Measurements from ENCODE around the gene FHIT.

Gene FHIT

DNA sequence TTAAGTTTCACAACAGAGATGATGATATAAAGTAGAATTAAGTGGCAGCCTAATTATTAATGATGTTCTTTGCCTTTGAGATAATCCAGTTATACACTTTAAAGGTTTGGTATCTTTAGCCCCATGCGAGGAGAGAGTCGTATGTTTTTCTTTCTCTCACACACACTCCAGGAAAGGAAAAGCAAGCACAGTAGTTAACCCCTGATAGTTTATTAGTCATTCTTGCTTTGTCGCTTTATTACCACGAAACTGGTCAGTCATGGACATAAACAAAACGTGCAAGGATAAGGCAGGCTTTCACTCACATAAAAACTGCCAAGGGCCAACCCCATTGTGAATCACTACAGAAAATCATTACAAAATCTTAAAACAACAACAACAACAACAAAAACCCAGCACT, 866.9 kb downstream of the FHIT start:
- DNase-seq = no peak

DNA sequence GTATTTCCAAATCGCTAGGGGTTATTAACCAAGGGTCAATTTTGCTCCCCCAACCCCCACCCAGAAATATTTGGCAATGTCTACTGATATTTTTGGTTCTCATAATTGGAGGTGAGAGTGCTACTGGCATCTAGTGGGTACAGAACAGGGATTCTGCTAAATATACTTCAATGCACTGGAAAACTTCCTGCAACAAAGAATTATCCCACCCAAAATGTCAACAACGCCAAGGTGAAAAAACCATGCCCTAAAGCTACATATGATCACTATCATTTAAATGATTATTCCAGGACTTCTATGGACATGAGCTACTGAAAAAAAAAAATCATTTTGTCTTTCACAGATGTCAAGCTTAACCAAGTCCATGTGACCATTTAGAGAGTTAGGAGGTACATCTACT, 867.9 kb downstream of the FHIT start:
- DNase-seq = no peak

DNA sequence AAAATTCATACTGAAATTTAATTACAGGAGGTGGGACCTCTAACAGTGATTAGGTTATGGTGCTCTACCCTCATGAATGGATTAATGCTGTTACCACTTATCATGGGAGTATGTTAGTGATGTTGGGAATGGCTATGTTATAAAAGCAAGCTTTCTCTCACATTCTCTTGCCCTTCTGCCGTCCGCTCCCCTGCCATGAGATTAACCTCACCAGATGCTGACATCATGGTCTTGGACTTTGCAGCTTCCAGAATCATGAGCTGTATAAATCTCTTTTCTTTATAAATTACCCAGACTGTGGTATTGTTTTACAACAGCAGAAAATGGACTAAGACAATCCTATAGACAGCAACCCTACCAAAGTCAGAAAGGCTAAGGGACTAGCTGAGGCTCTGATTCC, 884.8 kb downstream of the FHIT start:
- no peak for DNase-seq

DNA sequence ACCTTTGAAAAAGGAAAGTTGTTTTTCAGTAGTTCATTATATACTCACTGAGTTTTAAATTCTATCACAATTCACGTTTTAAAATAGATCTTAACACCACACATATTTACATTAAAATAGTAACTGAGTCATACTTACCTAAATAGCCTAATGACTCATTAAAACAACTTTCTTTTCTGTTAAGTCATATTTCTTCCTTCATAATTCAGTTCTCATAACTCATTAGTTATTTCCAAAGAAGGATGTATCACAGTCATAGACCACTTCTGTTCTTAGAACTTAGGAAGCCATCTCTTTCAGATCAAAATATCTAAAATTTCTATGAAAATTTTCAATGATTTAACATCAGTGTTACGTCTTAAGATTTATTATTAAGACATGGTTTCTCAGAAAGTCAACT, 885.9 kb downstream of the FHIT start:
- no peak for DNase-seq

DNA sequence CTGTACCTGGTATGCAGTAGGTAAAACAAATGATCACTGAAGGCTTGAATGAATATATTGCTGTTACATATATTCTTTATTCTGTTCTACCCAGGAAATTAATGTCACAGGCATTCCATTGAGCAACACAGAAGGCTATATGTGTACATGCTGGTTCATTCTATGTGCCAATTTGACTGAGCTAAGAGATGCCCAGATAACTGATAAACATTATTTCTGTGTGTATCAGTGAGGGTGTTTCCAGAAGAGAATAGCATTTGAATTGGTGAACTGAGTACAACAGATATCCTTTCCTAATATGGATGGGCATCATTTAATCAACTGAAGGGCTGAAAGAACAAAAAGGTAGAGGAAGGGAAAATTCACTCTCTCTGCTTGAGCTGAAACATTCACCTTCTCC, 886.8 kb downstream of the FHIT start:
- DNase-seq = no peak

DNA sequence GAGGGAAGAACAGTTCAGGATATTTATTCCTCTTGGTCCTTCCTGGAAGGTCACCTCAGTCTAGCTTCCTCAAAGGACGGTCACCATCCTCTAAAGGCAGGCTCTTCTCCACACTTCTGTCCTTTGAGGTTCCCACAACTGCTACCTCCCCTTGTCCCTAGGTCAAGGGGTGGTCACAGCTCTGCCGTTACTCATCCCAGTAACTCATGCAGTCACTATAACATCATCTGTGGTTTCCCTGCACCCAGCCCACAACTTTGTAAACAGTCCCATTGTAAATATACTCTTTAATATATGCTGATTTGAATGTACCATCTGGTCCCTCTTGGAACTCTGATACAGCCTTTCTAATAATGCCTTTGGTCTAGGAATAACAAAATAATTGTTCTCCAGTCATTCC, 887.4 kb downstream of the FHIT start:
- DNase-seq = no peak

DNA sequence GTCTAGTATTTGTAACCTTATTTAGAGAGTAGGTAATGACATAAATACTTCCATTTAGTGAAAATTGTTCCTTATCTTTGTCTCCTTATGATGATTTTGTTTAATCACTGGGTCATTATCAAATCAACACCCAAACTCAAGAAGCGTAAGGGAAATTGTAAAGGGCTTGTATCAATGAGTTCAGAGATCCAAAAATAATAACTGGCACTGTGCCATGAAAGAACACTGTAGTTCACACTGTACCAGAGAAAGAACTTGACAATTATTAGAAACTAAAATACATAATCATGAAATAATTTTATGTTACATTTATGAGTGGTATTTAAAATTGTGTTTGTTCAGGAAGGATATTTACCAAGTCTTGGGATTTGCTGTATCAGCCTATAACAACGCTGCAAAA, 895.4 kb downstream of the FHIT start:
- no peak for DNase-seq

DNA sequence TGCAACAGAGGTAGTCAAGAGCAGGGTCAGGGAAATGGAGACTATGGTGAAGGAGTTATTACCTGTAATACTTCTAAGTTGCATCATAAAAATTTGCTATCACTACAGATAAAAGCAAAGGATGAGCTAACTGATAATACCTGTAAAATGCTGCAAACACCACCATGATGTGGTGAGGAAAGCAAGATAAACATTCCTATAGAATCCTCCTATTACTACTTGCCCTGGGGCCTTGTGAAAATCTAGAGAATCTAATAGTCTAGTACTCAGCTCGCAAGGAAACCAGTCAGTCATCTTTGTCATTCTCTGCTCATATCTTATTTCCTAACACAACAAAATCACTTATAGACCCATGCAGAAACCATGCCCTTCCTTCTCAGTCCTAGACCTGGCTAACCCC, 899.8 kb downstream of the FHIT start:
- DNase-seq = no peak

DNA sequence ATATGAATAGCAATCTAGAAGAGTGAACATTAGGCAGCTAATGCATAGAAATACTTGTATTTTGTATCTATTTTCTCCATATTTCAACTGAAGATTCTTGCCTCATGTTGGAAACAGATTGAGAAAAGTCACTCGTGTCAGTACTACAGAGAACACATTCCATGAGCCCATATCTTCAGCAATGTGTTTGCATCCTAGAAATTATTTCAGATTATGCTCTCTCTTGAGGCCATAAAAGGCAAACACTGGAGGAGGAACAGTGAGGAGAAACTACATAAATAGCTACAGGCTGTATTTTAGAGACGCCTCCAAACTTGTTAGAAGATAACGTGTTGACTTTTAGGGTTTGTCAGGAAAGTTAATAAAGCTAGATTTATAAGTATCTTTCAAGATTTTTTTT, 906.9 kb downstream of the FHIT start:
- DNase-seq = no peak

DNA sequence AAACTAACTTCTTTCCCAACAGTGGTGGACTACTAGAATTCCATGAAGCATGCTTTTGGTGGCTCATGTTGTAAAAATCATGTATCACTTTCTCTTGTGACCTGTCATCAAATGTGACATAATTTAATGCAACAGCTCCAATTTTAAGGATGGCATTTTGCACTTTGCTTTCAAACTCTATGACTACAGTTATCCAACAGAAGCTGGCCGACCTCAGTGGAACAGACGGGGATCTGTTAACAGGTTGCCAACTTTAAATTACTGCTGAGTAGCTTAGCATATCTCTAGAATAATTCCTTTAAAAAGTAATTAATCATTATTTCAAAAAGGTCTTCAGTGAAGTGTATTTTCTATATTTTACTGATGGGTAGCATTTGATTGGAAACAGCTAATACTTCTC, 907.4 kb downstream of the FHIT start:
- no peak for DNase-seq

DNA sequence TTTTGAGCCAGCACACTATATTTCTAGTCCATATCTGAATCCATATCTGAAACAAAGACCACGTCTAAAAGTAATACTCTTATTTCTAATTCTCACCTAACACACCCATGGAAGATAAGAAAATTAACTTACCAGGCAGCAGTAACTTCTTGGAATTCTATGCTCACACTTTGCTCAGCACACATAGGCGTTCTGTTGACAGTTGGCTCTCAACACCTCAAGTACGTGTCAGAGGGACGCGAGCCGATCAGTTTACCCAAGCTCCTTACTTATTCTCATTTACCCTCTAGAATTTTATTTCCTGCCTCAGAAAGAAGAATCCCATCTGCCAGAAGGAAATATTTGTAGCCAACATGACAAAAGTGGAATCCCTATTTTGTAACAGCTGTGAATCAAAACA, 911.9 kb downstream of the FHIT start:
- DNase-seq = no peak

DNA sequence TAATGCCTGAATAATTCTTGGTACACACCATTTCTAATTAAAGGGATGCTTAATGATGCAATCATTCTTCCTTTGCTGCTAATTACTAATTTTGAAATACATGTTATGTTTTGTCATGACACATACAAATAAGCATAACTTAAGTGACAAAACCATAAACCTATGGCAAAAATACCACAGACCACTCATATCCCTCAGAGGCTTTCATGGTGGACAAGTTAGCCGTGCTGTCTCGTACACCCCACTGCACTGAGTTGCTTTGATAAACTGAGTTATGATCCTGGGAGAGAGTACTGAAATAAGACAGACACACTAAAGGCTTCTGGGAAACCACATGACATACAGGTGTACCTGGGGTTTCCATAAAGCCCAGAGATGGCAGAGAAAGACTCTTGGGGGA, 913.8 kb downstream of the FHIT start:
- no peak for DNase-seq

DNA sequence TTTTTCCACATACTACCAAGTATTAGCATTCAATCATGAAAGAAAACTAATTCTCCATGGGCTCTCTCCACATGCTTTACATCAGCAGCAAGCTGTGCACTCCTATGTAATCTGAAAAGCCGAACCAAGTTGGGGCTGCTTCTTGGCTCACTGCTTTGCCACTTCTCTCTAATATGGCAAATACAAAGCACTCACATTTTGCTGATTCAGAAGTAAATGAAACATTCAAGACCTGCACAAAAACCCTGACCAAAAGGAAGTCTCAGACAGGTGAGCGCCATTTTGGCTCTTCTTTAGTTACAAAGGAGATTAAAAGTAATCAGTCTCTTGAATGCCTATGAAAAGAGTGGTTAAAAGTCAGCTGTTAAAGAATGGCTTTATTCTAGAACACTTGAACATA, 915.2 kb downstream of the FHIT start:
- DNase-seq = no peak

DNA sequence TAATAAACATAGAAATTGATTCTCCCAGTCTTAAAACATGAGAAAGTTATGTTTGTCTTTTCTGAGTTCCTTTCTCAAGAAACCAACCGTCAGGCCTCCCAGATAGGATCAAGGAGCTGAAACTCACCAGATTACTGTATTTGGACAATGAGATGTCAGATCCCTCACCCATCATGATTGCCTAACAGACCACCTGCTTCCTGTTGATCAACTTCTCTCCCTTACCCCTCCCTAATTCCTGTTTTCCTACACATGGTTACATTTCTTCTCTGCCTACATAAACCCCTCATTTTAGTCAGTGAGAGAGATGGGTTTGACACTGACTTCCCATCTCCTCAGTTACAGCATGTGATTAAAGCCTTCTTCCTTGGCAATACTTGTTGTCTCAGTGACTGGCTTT, 917.5 kb downstream of the FHIT start:
- no peak for DNase-seq

DNA sequence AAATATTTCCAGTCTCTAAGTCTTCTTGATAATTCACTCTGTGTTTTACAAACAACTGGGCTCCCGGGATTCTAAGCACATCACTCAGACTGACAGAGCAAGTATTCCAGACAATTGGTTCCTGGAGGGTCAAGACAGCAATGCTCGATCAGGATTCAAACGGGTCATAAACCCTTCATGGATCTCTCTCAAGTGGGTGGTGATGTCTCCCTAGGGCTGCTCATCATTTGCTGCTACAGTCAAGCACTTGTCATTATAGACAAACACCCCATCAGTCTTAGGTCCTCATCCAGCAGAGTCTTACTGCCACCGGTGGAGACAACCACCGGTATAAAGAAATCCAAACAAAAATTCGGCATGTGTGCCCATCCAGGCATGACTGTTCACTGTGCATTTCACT, 921.1 kb downstream of the FHIT start:
- DNase-seq = no peak

DNA sequence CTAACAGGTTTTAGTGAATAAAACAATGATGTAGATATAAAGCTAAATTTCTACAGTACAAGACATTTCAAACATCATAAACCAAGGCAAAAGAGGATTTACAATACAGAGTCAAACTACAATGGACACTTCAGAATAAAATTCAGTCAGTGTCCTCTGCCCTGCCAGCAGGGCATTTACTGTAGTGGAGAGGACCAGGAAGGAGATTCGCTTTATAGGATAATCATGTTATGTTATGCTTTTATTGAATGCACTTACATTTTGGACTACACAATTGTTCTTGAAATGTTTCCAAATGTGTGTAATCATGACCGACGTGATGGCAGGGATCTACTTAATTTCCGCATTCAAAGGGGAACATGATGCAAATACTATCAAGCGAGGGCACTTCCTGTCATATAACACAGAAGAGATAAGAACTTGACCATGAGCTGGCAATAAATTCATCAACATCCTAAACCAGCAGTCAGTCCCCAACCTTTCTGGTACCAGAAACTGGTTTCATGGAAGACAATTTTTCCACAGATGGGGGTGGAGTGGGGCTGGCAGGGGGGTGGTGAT, 925.6 kb downstream of the FHIT start:
- DNase-seq = no peak

DNA sequence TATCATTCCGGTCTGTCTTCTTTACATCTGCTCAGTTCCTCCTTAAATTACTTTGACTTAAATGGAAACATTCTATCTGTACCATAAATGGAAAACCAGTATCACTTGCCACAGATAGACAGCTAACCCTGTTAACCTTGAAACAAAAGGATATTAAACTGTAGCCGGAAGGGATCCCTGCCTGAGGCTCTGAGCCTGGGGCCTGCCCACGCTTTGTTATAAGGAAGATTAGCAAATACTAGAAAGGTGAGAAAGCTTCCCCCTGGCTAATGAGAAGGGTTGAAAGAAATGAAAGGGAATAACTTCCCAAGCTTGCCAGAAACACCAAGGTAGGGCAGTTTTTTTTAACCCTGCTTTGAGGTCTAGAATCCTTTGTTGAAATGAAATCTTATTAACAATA, 927.6 kb downstream of the FHIT start:
- no peak for DNase-seq

DNA sequence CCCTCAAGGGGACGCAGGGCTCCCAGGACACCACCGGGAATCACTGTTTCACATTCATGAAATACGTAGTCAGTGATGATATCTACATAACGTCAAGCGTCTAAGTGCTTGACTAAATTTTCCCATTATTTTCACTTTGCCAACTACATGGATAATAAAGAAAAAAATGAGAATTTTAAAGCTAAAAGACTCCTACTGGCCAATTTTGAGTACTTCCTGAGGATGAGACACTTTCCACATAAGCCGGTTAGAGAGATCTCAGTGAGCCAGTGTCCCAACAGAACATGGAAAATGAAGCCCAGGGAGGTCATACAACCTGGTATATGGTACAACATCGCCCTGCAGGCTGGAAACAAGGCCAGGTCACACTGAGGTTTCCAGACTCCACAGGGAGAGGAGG, 928.1 kb downstream of the FHIT start:
- DNase-seq = no peak

DNA sequence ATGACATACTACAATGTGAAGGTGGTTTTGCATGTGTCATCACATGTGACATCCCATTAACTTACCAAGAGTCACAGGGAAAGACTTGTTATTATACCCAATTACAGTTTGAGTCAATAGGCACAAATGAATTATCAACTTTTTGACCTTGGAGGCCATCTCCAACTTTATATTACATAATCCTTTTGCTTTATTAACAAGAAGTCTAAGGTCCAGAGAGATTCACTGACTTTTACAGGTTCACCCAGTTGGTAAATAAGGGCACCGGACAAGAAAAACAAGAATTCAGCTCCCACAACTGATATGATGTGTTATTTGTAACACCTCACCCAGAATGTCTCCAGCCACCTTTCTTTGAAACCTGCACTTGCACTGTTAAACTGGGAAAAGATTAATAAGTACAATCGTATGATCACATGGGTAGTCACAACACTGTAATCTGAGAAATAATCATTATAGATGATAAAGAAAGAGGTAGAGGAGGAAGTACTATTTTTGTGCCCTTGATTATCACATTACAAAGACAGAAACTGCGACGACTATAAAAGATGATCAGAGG, 928.9 kb downstream of the FHIT start:
- no peak for DNase-seq

DNA sequence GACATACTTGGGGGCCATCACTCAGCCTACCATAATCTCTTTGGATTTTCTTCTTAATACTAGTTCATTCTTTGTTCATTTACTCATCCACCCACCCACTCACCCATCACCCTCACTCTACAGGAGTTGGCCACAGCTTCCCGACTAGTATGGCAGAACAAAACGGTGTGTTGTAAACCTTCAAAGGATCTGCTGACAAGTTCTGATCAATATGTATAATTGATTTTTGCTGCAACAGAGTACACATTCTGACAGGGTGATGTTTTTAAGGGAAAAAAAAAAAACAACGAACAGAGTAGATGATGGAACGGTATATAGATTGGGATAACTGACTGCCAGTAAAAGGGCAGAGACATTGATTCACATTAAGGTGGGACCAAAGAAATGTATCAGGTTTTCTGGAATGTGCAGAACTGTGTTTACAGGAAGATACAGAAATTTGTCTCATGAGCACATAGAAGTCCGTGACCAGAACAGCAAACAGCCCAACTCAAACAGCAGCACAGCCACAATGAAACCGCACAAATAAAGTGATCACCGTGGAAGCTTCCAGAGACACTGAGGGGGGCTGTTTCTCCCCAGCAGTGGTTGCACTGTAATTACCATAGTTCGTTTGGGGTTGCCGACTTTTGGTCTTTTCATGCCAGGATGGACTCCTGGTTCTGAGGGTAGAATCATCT, 931.9 kb downstream of the FHIT start:
- DNase-seq = no peak

DNA sequence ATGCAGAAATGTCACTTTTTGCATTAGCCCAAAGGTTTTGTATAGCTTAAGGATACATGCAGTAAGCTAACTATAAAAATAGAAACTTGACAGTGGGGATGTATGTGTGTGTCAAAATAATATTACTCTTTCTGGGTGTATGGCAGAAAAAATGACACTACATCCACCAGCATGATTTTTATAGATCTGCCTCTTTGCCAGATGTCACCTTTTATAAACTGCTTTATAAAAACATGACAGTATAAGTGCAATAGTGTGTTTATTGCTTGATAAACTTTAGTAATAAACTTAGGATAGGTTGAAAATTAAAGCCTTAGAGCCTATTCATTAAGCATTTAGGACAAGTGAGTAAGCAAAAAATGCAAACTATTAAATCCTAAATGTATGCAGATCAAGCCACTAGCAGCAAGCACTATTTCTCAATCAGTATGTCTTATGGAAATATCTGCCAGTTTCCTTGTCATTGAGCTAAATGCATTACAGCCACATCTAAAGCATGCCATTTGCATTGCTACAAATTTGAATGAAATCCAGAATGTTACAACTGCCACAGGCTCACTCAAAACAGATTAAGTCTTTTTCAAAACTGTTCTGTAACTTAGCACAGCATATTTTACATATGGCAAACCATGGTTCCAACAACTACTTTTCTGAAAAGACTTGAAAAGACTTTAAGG, 935.0 kb downstream of the FHIT start:
- no peak for DNase-seq

DNA sequence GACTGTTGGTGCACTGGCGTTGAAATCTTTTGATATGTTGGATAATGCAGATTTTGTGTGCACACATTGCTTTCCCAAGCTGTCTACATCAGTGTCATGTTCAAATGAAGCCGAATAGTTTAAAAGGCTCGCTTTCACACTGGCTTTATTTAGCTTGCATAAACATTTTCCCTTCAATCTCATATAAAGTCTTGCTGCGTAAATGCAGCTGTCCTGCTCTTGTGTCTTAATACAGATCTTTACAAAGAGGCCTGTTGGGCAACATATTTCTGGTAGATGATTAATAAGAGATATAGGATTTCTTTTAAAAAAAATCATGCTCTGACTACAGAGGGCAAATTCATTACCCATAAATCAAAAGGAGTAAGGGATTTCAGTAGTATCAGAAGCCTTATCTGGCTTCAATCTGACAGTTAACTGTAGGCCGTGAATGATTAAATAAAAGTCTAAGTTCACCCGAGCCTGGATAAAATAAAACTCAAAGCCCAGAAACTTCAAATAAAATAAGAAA, 937.2 kb downstream of the FHIT start:
- no peak for DNase-seq

DNA sequence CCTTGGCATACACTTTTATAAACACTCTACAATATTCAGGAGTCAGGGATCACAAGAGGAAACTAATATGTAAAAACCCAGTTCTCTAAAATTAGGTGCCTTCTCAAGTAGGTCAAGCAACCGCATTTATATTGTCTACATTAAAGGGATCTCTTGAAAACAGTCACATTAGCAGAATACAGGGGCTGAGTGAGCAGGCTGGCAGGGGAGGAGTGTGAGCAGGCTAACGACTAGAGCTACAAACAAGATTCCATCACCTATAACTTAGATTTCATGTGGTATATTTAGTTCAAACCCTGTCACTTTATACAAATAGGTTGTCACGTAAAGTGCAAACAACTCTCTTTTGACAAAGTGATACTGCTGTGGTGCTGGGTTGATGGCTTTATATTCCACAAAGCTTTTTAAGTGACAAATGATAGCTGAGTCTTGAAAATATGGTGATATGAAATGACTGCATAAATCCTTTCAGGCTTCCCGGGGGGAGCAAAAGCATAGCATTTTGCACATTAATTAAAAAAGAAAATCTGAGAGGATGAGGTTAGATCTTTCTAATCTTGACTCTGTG, 937.9 kb downstream of the FHIT start:
- DNase-seq = no peak

Measured in NCI-H2029 treated with DMSO at 0.1 percent for 48 hours (cell line).